GM20000 (cell line): ENCODE measurements around the gene KRTAP4-2.
"Not testable (repeated sequence)": the region's sequence is repeated elsewhere in the genome, so short reads cannot be mapped to it uniquely, and the experiment has no call there.

Experiments
- DNase-seq: peaks from one replicate; pipeline ENCODE4 v3.0.0; 2012; ENCODE audit warnings: low spot score
- TF ChIP-seq, protein P1 (sequence below): IDR thresholded peaks from 2 replicates; pipeline ENCODE4 v1.5.1; 2012; ENCODE audit warnings: mild to moderate bottlenecking, control low read depth; ENCODE audit errors: extremely low read depth, missing control alignments

The KRTAP4-2 gene

DNA sequence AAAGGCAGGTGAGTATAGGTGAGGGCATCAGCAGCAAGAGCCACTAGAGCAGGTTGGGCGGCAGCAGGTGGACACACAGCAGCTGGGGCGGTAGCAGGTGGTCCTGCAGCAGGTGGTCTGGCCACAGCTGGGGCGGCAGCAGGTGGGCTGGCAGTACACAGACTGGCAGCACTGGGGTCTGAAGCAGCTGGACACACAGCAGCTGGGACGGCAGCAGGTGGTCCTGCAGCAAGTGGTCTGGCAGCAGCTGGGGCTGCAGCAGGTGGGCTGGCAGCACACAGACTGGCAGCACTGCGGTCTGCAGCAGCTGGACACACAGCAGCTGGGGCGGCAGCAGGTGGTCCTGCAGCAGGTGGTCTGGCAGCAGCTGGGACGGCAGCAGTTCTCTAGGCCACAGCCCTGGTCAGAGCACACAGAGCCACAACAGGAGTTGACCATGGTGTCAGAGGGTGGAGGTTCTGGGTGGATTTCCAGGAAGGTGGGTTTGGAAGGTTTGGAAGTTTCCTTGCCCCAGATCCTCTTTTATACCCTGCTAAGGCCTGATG, at the start of gene KRTAP4-2:
KRTAP4-2 (minus strand) TSS at position 495 of the 545 bp plus-strand sequence; CDS start at position 438, 57 bp downstream.
- TF ChIP-seq, protein P1, sequence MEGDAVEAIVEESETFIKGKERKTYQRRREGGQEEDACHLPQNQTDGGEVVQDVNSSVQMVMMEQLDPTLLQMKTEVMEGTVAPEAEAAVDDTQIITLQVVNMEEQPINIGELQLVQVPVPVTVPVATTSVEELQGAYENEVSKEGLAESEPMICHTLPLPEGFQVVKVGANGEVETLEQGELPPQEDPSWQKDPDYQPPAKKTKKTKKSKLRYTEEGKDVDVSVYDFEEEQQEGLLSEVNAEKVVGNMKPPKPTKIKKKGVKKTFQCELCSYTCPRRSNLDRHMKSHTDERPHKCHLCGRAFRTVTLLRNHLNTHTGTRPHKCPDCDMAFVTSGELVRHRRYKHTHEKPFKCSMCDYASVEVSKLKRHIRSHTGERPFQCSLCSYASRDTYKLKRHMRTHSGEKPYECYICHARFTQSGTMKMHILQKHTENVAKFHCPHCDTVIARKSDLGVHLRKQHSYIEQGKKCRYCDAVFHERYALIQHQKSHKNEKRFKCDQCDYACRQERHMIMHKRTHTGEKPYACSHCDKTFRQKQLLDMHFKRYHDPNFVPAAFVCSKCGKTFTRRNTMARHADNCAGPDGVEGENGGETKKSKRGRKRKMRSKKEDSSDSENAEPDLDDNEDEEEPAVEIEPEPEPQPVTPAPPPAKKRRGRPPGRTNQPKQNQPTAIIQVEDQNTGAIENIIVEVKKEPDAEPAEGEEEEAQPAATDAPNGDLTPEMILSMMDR = no peak
- no peak for DNase-seq

DNA sequence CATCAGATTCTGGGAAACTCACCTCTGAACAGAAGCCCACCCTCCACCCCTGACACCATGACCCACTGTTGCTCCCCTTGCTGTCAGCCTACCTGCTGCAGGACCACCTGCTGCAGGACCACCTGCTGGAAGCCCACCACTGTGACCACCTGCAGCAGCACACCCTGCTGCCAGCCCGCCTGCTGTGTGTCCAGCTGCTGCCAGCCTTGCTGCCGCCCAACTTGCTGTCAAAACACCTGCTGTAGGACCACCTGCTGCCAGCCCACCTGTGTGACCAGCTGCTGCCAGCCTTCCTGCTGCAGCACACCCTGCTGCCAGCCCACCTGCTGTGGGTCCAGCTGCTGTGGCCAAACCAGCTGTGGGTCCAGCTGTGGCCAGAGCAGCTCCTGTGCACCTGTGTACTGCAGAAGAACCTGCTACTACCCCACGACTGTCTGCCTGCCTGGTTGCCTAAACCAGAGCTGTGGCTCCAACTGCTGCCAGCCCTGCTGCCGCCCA, 48.6 kb upstream of the KRTAP4-2 start, which contains the start of gene KRTAP9-2:
KRTAP9-2 (plus strand) TSS at position 51 of the 498 bp plus-strand sequence; CDS start at position 58, 7 bp downstream.
- DNase-seq = not testable (repeated sequence)

DNA sequence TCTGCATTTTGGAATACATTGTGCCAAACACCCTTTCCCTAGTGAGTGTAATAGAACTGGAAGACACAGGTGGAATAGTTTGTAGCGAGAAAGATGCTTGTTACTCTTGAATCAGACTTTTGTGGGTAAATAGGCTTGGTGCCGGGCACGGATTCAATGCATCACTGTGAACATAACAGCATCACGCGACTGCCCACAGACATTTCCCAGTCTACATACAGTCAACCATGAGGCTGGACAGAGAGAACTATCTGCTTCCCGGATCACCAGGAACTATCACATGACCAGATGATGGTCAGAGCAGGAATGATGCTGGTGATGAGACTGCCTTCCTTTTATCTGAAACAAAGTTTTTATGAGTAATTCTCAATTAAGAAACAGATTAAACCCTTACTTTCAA, 48.0 kb upstream of the KRTAP4-2 start:
- DNase-seq = no peak
- TF ChIP-seq, protein P1 = no peak

DNA sequence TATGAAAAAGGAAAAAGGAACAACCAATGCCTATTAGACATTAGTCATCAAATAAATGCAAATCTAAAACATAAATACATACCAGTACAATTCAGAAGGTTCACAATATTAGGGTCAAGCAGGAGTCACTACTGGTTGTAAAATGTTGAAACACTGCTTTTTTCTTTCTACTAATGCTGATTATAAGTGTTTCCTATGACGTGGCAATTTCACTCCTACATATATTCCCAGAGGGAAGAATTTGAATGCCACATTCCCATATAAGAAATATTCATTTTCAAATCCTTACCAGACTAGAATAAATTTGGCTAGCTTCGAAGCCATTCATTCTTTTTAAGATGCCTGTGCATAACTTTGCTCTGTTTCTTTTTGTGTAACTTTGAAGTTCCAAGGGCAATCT, 45.8 kb upstream of the KRTAP4-2 start:
- TF ChIP-seq, protein P1 = no peak
- no peak for DNase-seq

DNA sequence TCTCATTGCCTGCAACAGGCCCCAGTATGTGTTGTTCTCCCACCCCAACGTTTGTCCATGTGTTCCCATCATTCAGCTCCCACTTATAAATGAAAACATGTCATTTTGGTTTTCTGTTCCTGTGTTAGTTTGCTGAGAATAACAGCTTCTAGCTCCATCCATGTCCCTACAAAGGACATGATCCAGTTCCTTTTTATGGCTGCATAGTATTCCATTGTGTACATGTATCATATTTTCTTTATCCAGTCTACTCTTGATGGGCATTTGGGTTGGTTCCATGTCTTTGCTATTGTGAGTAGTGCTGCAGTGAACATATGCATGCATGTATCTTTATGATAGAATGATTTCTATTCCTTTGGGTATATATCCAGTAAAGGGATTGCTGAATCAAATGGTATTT, 37.7 kb upstream of the KRTAP4-2 start:
- TF ChIP-seq, protein P1 = no peak
- no peak for DNase-seq

DNA sequence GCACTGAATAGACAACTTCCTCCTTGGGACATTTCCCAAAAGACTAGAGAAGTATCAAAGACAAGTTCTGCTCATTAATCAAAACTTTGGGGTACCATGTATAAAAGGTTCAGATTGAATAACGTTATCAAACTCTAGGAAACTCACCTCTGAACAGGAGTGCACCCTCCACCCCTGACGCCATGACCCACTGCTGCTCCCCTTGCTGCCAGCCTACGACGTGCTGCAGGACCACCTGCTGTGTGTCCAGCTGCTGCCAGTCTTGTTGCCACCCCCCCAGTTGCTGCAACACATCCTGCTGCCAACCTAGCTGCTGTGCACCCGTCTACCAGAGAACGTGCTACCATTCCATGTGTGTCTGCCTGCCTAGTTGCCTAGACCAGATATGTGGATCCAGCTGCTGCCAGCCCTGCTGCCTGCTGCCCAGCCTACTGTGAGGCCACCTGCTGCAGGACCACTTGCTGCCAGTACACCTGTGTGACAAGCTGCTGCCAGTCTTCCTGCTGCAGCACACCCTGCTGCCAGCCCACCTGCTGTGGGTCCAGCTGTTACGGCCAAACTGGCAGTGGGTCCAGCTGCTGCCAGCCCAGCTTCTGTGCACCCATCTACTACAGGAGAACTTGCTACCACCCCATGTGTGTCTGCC, 34.6 kb upstream of the KRTAP4-2 start:
- TF ChIP-seq, protein P1 = no peak
- DNase-seq = no peak

DNA sequence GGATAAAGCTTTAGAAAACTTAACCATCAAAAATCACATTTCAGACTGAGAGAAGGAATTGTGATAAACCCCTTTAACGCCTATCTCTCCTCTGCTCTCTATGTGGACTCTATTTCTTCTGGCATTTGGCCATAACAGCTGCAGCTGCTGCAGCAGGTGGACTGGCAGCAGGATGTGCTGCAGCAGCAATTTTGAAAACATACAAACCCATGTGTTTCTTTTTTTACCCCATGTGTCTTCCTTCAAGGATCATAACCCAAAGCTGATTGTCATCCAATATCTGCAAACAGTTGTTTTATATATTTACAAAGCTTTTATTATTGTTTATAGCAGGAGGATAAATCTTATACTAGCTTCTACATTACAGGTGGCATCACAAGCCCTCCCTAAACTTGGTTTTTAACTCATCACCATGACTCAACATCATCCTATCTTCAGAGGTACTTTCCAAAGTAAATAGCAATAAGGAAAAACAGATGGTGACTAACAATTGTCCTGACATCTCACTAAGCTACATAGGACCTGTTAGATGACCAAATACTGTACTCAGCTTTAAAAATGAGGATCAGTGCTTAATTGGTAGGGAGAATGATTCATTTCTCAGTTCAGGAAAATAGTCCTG, 33.9 kb upstream of the KRTAP4-2 start:
- TF ChIP-seq, protein P1 = no peak
- no peak for DNase-seq
